AG04449 (cell line): ENCODE measurements around the gene TMEM135.

Experiments
- CTCF ChIA-PET: fragments of 350-600 bp; formaldehyde crosslinking; extraction: SDS; loops from one replicate; lab custom pipeline; 2021; ENCODE audit warnings: antibody characterized with exemption; lab: Yijun Ruan, JAX
- POLR2A ChIA-PET: fragments of 400-600, 350-600 bp; formaldehyde crosslinking; extraction: SDS; loops from one replicate; lab custom pipeline; 2020; ENCODE audit warnings: antibody characterized with exemption, inconsistent platforms; lab: Yijun Ruan, JAX
- DNase-seq: peaks from one replicate; pipeline ENCODE4 v3.0.0-alpha.2; 2010; ENCODE audit warnings: low read depth, low spot score
- H3K4me3 ChIP-seq: 2 replicates; pipeline ENCODE4 v1.5.1; 2011; ENCODE audit warnings: low read depth, mild to moderate bottlenecking, control low read depth, low read length
- TF ChIP-seq, protein P1 (sequence below): IDR thresholded peaks from one replicate; pipeline ENCODE4 v1.5.1; 2011; ENCODE audit warnings: mild to moderate bottlenecking, moderate library complexity, low read length, control low read depth, inconsistent platforms; ENCODE audit not compliant: insufficient read depth; ENCODE audit errors: missing control alignments

The TMEM135 gene

DNA sequence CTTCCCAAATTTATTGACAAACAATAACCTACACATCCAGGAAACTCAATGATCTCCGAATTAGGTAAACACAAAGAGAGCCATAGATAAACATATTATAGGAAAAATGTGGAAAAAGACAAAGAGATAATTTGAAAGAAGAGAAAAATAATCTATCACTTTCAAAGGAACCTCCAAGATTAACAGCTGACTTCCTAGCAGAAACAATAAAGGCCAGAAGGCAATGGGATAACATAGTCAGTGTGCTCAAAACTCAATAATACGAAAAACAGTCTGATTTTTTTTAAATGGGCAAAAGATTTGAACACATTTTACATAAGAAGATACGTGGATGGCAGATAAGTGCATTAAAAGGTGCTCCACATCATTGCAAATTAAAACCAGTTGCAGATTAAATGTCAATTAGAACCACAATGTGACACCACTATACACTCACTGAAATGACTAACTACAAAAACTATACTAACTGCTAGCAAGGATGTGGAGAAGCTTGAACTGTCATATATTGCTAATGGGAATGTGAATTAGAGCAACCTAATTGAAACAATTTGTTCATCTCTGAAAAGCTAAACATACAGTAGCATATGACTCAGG, 300.4 kb downstream of the TMEM135 start:
- ChIA-PET CTCF (interaction anchor here (1.1 kb wide), 1 partner anchor 14 kb away, joined by 3 read pairs; no protein-coding TSS in a partner anchor), POLR2A (no interaction called here)
- DNase-seq, result no peak

DNA sequence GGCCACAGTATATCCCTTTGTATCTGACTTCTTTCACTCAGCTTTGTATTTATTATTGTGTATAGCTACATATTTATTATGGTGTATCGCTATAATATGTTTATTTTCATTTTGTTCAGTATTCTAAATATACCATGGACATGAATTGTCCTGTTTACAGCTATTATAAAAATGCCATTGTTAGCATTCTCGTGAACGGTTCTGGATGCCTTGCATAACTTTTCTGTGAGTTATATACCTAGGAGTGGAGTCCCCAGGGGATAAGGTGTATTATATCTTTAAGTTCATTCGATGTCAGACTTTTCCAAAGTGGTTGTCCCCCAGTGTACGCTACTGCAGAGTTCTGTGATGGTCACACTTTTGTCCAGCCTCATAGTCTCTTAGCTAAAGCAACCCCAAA, 301.7 kb downstream of the TMEM135 start:
- DNase-seq, result no peak
- no peak overlapping the region for H3K4me3 ChIP-seq
- POLR2A ChIA-PET, result no interaction called here
- CTCF ChIA-PET, result interaction anchor here (1.1 to 1.4 kb wide), 2 partner anchors 13 to 15 kb away, joined by 3 read pairs; no protein-coding TSS in a partner anchor
- TF ChIP-seq, protein P1, sequence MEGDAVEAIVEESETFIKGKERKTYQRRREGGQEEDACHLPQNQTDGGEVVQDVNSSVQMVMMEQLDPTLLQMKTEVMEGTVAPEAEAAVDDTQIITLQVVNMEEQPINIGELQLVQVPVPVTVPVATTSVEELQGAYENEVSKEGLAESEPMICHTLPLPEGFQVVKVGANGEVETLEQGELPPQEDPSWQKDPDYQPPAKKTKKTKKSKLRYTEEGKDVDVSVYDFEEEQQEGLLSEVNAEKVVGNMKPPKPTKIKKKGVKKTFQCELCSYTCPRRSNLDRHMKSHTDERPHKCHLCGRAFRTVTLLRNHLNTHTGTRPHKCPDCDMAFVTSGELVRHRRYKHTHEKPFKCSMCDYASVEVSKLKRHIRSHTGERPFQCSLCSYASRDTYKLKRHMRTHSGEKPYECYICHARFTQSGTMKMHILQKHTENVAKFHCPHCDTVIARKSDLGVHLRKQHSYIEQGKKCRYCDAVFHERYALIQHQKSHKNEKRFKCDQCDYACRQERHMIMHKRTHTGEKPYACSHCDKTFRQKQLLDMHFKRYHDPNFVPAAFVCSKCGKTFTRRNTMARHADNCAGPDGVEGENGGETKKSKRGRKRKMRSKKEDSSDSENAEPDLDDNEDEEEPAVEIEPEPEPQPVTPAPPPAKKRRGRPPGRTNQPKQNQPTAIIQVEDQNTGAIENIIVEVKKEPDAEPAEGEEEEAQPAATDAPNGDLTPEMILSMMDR, result no peak

More for the DNA sequence above, 300.4 kb downstream of the TMEM135 start:
- TF ChIP-seq, protein P1, result no peak
- H3K4me3 ChIP-seq, result no peak overlapping the region

DNA sequence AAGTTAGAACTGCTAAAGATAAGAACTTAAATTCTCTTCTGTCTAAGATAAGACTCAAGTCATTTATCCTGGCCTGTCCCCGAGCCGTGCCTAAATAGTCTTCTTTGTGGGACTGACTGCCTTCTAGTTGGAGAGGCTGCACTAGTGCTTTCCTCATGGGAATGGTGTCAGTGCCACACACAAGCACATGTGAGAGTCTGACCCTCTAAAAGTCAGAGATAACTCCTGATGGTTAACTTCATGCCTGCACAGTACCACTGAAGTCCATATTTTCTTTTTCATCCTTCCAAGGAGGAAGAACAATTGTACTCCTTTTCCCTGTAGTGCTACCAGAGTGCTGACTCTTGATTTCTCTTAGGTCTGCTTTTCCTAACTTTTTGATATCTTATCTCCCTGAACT, 309.7 kb downstream of the TMEM135 start:
- TF ChIP-seq, protein P1, result no peak
- H3K4me3 ChIP-seq, result no peak overlapping the region
- ChIA-PET POLR2A (no interaction called here), CTCF (no interaction called here)
- no peak for DNase-seq

DNA sequence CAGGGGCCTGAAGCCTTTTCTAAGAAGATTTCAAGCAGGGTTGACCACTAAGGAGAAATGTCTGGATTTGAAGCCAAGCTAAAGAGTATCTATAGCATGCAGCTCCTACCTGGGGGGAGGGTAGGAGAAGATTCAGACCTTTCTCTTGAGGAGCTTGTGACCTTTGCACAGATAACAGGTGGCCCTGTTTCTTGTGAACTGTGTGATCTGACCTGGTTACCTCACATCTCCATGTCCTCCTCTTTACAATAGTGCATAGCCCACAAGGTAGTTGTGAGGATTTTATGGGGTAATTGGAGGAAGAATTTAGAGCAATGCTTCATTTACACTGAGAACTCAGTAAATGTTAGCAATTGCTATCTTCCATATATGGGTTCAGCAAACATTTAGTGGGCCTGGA, 310.1 kb downstream of the TMEM135 start:
- ChIA-PET CTCF (no interaction called here), POLR2A (no interaction called here)
- TF ChIP-seq, protein P1, result no peak
- no peak overlapping the region for H3K4me3 ChIP-seq
- DNase-seq, result no peak

DNA sequence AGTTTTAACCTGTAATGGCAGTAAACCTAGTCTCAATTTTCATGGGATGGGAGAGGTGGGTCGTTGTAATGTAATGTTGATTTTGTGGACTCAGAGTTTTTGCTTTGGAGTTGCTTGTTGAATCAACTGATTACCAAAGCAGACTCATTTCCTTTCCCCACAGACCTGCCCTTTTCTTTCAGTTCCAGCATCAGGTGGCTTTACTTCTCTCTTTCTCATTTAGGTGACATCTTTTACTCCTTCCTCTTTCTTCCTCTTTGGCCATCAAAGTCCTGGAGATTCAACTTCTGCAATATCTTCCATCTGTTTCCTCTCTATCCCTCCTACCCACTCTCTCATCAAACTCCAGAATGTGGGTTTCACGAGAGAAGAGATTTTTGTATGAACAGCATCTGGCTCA, 313.9 kb downstream of the TMEM135 start:
- POLR2A ChIA-PET, result no interaction called here
- no peak for DNase-seq
- H3K4me3 ChIP-seq, result no peak overlapping the region
- CTCF ChIA-PET, result interaction anchor here (0.7 to 6.2 kb wide), 17 partner anchors 13 to 1200 kb away, joined by 3 to 175 read pairs (median 3); no protein-coding TSS in a partner anchor
- TF ChIP-seq, protein P1, result no peak
